GM12891 (cell line): ENCODE measurements around the gene PFKFB4.

Source experiments
- PAX5 ChIP-seq: IDR thresholded peaks from 2 replicates; pipeline ENCODE4 v1.6.1; 2011; ENCODE audit warnings: low read length, moderate library complexity, mild to moderate bottlenecking; ENCODE audit not compliant: insufficient read depth, severe bottlenecking
- POLR2A ChIP-seq: IDR thresholded peaks from 2 replicates; pipeline ENCODE4 v1.6.1; 2011; ENCODE audit warnings: low read depth, low read length, control low read depth
- POLR2AphosphoS5 ChIP-seq: IDR thresholded peaks from 2 replicates; pipeline ENCODE4 v1.6.1; 2011; ENCODE audit warnings: low read depth, low read length, control low read depth
- POU2F2 ChIP-seq: IDR thresholded peaks from 2 replicates; pipeline ENCODE4 v1.6.1; 2011; ENCODE audit warnings: low read depth, mild to moderate bottlenecking, control low read depth, low read length, moderate library complexity
- SPI1 ChIP-seq: IDR thresholded peaks from 2 replicates; pipeline ENCODE4 v1.6.1; 2011; ENCODE audit warnings: low read depth, low read length, control low read depth
- TAF1 ChIP-seq: IDR thresholded peaks from 2 replicates; pipeline ENCODE4 v1.6.1; 2011; ENCODE audit warnings: low read depth, low read length, control low read depth

- TF ChIP-seq POLR2A = no peak
- no peak for TF ChIP-seq SPI1
- no peak for TF ChIP-seq POLR2AphosphoS5
- TF ChIP-seq PAX5 = no peak
- TF ChIP-seq TAF1 = no peak
- no peak for TF ChIP-seq POU2F2
Observed at GRCh38 chr3:48472673-48472922, 84.0 kb downstream of the PFKFB4 start.
